Adrenal gland (tissue), 5 donors: Measurements from ENCODE around the gene RAP1GAP2.

Experiments
- POLR2A ChIP-seq, 2 donors: fragments of 450-650 bp; IDR thresholded peaks; one replicate each; pipeline ENCODE4 v1.6.1; 2017; ENCODE audit warnings: antibody characterized with exemption in 2 of 2, mild to moderate bottlenecking in 2 of 2, moderate library complexity in 1 of 2
- TF ChIP-seq, protein P1 (sequence below), 6 experiments: fragments of 450-650 bp in 4 of 6; fragments of 200-600 bp in 2 of 6; sonication (generic) in 1 of 6; IDR thresholded peaks; 1 replicate in 5 of 6; 2 replicates in 1 of 6; pipeline versions ENCODE4 v1.5.1 to v1.8.0; 2016 to 2021; ENCODE audit warnings: antibody characterized with exemption in 6 of 6, mild to moderate bottlenecking in 2 of 6, moderate library complexity in 1 of 6
- donor health status: DM: no; HTN: no; CAD: no.

- TF ChIP-seq, protein P1, sequence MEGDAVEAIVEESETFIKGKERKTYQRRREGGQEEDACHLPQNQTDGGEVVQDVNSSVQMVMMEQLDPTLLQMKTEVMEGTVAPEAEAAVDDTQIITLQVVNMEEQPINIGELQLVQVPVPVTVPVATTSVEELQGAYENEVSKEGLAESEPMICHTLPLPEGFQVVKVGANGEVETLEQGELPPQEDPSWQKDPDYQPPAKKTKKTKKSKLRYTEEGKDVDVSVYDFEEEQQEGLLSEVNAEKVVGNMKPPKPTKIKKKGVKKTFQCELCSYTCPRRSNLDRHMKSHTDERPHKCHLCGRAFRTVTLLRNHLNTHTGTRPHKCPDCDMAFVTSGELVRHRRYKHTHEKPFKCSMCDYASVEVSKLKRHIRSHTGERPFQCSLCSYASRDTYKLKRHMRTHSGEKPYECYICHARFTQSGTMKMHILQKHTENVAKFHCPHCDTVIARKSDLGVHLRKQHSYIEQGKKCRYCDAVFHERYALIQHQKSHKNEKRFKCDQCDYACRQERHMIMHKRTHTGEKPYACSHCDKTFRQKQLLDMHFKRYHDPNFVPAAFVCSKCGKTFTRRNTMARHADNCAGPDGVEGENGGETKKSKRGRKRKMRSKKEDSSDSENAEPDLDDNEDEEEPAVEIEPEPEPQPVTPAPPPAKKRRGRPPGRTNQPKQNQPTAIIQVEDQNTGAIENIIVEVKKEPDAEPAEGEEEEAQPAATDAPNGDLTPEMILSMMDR (IDR thresholded peaks at IDR 0.05): no peak
- no peak for TF ChIP-seq POLR2A (IDR thresholded peaks at IDR 0.05)
Measured at GRCh38 chr17:2796164-2797125, at the start of gene RAP1GAP2.
